OCI-LY1 (cell line): ENCODE results near the gene HTR1E.

ENCODE experiments used
- EZH2 ChIP-seq: fragments of 200-600 bp; sonication (generic), shearing (Covaris generic); IDR thresholded peaks from 2 replicates; pipeline ENCODE4 v1.8.0; 2017; ENCODE audit warnings: borderline replicate concordance, mixed run types, mild to moderate bottlenecking, antibody characterized with exemption, low read length, moderate library complexity, mixed read lengths
- TF ChIP-seq, protein P1 (sequence below): fragments of 200-600 bp; sonication (generic), shearing (Covaris generic); IDR thresholded peaks from 2 replicates; pipeline ENCODE4 v1.5.1; 2017; ENCODE audit warnings: mild to moderate bottlenecking, antibody characterized with exemption, low read length, moderate library complexity, mixed read lengths

DNA sequence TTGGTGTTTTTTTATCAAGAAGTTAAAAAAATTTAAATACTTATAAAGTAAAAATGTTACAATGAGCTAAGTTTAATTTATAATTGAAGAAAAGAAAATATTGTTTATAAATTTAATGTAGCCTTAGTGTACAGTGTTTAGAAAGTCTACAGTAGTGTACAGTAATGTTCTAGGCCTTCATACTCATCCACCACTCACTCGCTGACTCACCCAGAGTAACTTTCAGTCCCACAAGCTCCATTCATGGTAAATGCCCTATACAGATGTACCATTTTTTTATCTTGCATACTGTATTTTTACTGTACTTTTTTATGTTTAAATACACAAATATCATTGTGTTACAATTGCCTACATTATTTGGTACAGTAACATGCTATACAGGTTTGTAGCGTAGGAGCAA, 26.0 kb downstream of the HTR1E start:
- no peak for TF ChIP-seq EZH2
- TF ChIP-seq, protein P1, sequence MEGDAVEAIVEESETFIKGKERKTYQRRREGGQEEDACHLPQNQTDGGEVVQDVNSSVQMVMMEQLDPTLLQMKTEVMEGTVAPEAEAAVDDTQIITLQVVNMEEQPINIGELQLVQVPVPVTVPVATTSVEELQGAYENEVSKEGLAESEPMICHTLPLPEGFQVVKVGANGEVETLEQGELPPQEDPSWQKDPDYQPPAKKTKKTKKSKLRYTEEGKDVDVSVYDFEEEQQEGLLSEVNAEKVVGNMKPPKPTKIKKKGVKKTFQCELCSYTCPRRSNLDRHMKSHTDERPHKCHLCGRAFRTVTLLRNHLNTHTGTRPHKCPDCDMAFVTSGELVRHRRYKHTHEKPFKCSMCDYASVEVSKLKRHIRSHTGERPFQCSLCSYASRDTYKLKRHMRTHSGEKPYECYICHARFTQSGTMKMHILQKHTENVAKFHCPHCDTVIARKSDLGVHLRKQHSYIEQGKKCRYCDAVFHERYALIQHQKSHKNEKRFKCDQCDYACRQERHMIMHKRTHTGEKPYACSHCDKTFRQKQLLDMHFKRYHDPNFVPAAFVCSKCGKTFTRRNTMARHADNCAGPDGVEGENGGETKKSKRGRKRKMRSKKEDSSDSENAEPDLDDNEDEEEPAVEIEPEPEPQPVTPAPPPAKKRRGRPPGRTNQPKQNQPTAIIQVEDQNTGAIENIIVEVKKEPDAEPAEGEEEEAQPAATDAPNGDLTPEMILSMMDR = no peak
